Endothelial cell of umbilical vein (primary cell): ENCODE measurements around the gene SLC30A3. TPM values are rescaled to one million over a fixed set of nuclear protein-coding genes. Genes with fewer than 3 reads are reported as not detected.

ENCODE experiments used
- BruUV-seq: library from RNA; stranded (reverse); fragments of 400-500 nt; replicated peaks from 2 replicates; lab custom pipeline; 2021; lab: Mats Ljungman, UMichigan
- CTCF ChIA-PET: fragments of 300-600, 350-600 bp; sonication (Branson Sonifier 250); formaldehyde crosslinking; loops from one replicate; lab custom pipeline; 2021; ENCODE audit warnings: antibody characterized with exemption, inconsistent platforms; lab: Charles Lee
- POLR2A ChIA-PET: fragments of 300-600, 350-600 bp; sonication (Branson Sonifier 250); formaldehyde crosslinking; loops from one replicate; lab custom pipeline; 2021; ENCODE audit warnings: antibody characterized with exemption, inconsistent platforms; lab: Charles Lee
- DNase-seq: peaks from one replicate; pipeline ENCODE4 v3.0.0-alpha.2; 2011; ENCODE audit warnings: low read depth, low spot score
- FAIRE-seq: peaks from 2 replicates; lab custom pipeline; 2011; peaks lifted over from hg19 to GRCh38; lab: Jason Lieb, UNC
- H2AFZ ChIP-seq: 2 replicates; pipeline ENCODE4 v1.6.0; 2012; ENCODE audit warnings: low read depth, low read length, control low read depth, inconsistent platforms
- H3K27ac ChIP-seq: 2 replicates; pipeline ENCODE4 v1.5.1; 2011; ENCODE audit warnings: low read depth, mild to moderate bottlenecking, control low read depth, low read length, moderate library complexity; ENCODE audit not compliant: insufficient read depth
- H3K27me3 ChIP-seq, 2 experiments: 2 replicates each; pipeline versions ENCODE4 v1.6.0 to v1.6.1; 2011; ENCODE audit warnings: low read length in 2 of 2, mixed read lengths in 1 of 2; ENCODE audit not compliant: control insufficient read depth in 2 of 2, insufficient read depth in 2 of 2
- H3K36me3 ChIP-seq, 2 experiments: 2 replicates in 1 of 2; 3 replicates in 1 of 2; pipeline ENCODE4 v1.5.1; 2011; ENCODE audit warnings: low read length in 2 of 2, mild to moderate bottlenecking in 1 of 2, moderate library complexity in 1 of 2; ENCODE audit not compliant: control insufficient read depth in 2 of 2, insufficient read depth in 2 of 2; ENCODE audit errors: extremely low read depth in 1 of 2
- H3K4me1 ChIP-seq: 3 replicates; pipeline ENCODE4 v1.5.1; 2011; ENCODE audit warnings: mild to moderate bottlenecking, low read length; ENCODE audit not compliant: control insufficient read depth, insufficient read depth; ENCODE audit errors: extremely low read depth
- H3K4me2 ChIP-seq: 2 replicates; pipeline ENCODE4 v1.6.1; 2011; ENCODE audit warnings: low read length, control low read depth, mixed read lengths; ENCODE audit not compliant: insufficient read depth
- H3K4me3 ChIP-seq, 3 experiments: fragments of 200-600 bp in 1 of 3; sonication (generic), shearing (Covaris generic) in 1 of 3; replicated peaks in 1 of 3; 2 replicates each; pipeline ENCODE4 v1.5.1; 2011 to 2016; ENCODE audit warnings: control low read depth in 3 of 3, low read length in 3 of 3, mild to moderate bottlenecking in 2 of 3, inconsistent platforms in 1 of 3, low read depth in 1 of 3, moderate library complexity in 1 of 3; ENCODE audit not compliant: insufficient read depth in 1 of 3
- H3K79me2 ChIP-seq: 2 replicates; pipeline ENCODE4 v1.6.0; 2012; ENCODE audit warnings: low read length, inconsistent platforms; ENCODE audit not compliant: control insufficient read depth, insufficient read depth
- H3K9ac ChIP-seq: replicated peaks from 2 replicates; pipeline ENCODE3; 2011; ENCODE audit warnings: low read length, control low read depth; ENCODE audit not compliant: insufficient read depth; ENCODE audit errors: extremely low read depth
- H3K9me1 ChIP-seq: replicated peaks from 3 replicates; pipeline ENCODE4 v1.6.0; 2011; ENCODE audit warnings: mild to moderate bottlenecking, low read length; ENCODE audit not compliant: control insufficient read depth, insufficient read depth; ENCODE audit errors: extremely low read depth
- H3K9me3 ChIP-seq: replicated peaks from 2 replicates; pipeline ENCODE4 v1.5.1; 2012; ENCODE audit warnings: low read length, inconsistent platforms; ENCODE audit not compliant: control insufficient read depth, insufficient read depth
- H4K20me1 ChIP-seq: replicated peaks from 2 replicates; pipeline ENCODE3; 2011; ENCODE audit warnings: mild to moderate bottlenecking, low read length; ENCODE audit not compliant: control insufficient read depth, insufficient read depth; ENCODE audit errors: extremely low read depth
- EZH2 ChIP-seq: IDR thresholded peaks from 2 replicates; pipeline ENCODE4 v1.6.1; 2012; ENCODE audit warnings: borderline replicate concordance, low read depth, mild to moderate bottlenecking, moderate library complexity, low read length, inconsistent platforms; ENCODE audit not compliant: severe bottlenecking
- GATA2 ChIP-seq: IDR thresholded peaks from 2 replicates; pipeline ENCODE4 v1.7.0; 2011; ENCODE audit warnings: low read depth, mild to moderate bottlenecking, moderate library complexity, mixed read lengths, low read length; ENCODE audit not compliant: insufficient read length, insufficient read depth
- JUN ChIP-seq: IDR thresholded peaks from 2 replicates; pipeline ENCODE4 v1.6.1; 2011; ENCODE audit warnings: borderline replicate concordance, low read depth; ENCODE audit not compliant: insufficient read length, insufficient read depth
- POLR2A ChIP-seq: IDR thresholded peaks from 2 replicates; pipeline ENCODE4 v1.6.1; 2012; ENCODE audit warnings: low read depth, mild to moderate bottlenecking, control low read depth, low read length
- POLR2AphosphoS5 ChIP-seq: IDR thresholded peaks from 2 replicates; pipeline ENCODE4 v1.6.1; 2012; ENCODE audit warnings: low read depth, mild to moderate bottlenecking, control low read depth, low read length, moderate library complexity; ENCODE audit not compliant: insufficient read depth
- dilution Hi-C: fragments of 300-500 bp; cut with MboI; formaldehyde crosslinking; loops from one replicate; pipeline ENCODE4 v1.15.0; 2019; ENCODE audit warnings: low sequenced_read_pairs; ENCODE audit not compliant: extremely low pct_ligation_motif_present
- intact Hi-C: fragments of 100-400 bp; cut with micrococcal nuclease; formaldehyde crosslinking; loops from one replicate; pipeline ENCODE4 v1.10.0; 2022
- polyA plus RNA-seq, 4 experiments: library from polyadenylated mRNA; depleted of rRNA in 3 of 4; stranded (reverse) in 3 of 4; unstranded in 1 of 4; fragments of >200 nt; gene quantifications; 2 replicates each; pipeline versions ENCODE4 v1.2.1 to v1.2.3, GENCODE V29; 2011 to 2012; ENCODE audit warnings: missing spikeins in 1 of 4
- total RNA-seq: library from RNA; stranded (reverse); gene quantifications from 2 replicates; pipeline ENCODE4 v1.2.3, GENCODE V29; 2021
- TF ChIP-seq, protein P1 (sequence below): IDR thresholded peaks from 2 replicates; pipeline ENCODE4 v1.6.1; 2011; ENCODE audit not compliant: insufficient read depth, insufficient read length
- TF ChIP-seq, protein P2 (sequence below), 2 donors: IDR thresholded peaks; 1 replicate in 1 of 2; 2 replicates in 1 of 2; pipeline ENCODE4 v1.5.1; 2011; ENCODE audit warnings: low read length in 2 of 2, mild to moderate bottlenecking in 2 of 2, moderate library complexity in 2 of 2, control low read depth in 1 of 2, inconsistent platforms in 1 of 2, low read depth in 1 of 2; ENCODE audit not compliant: insufficient read depth in 1 of 2; ENCODE audit errors: extremely low read depth in 1 of 2

Gene SLC30A3
- total and polyA plus RNA-seq, 2 donors (not counting 3 experiments of a cell fraction or from before 2014, with no cell fraction given), result 16.7 to 63.9 TPM

- H3K4me1 ChIP-seq, result peaks cover 15% of the 10 kb centered on the region
- POLR2A ChIA-PET, result no interaction called here
- intact Hi-C loops, result loop anchor here (5.0 kb wide), 1 partner anchor 123 kb away; the partner anchor contains the start of genes EIF2B4 and SNX17
- H4K20me1 ChIP-seq, result no peaks in the 10 kb centered on the region
- no peaks in the 10 kb centered on the region for H3K9me3 ChIP-seq
- CTCF ChIA-PET, result interaction anchor here (0.8 to 6.8 kb wide), 13 partner anchors 13 to 153 kb away, joined by 3 to 81 read pairs (median 4); partner anchors contain the start of genes SLC30A3 and TRIM54
- no peak overlapping the region for H3K27ac ChIP-seq
- peak; percentile 75 for DNase-seq
- BruUV-seq, result no TSS peak
- no peak for TF ChIP-seq POLR2AphosphoS5
- TF ChIP-seq JUN, result no peak
- TF ChIP-seq, protein P1, sequence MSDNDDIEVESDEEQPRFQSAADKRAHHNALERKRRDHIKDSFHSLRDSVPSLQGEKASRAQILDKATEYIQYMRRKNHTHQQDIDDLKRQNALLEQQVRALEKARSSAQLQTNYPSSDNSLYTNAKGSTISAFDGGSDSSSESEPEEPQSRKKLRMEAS, result no peak
- FAIRE-seq, result peak; percentile 83
- no peak overlapping the region for H3K9ac ChIP-seq
- H2AFZ ChIP-seq, result peak overlapping the region; percentile 40
- peaks cover 2 to 8% of the 10 kb centered on the region in 2 experiments for H3K36me3 ChIP-seq
- no peaks in the 10 kb centered on the region for H3K9me1 ChIP-seq
- no peak overlapping the region for H3K4me2 ChIP-seq
- H3K4me3 ChIP-seq, result no peak overlapping the region
- dilution Hi-C loops, result no loop called here
- no peaks in the 10 kb centered on the region for H3K27me3 ChIP-seq
- H3K79me2 ChIP-seq, result no peaks in the 10 kb centered on the region
These were observed 13.5 kb downstream of the SLC30A3 start for GRCh38 chr2:27249159-27249890.

GRCh38 chr2:27247893-27248292 is 15.0 kb downstream of the SLC30A3 start:
- Histone ChIP-seq H3K4me2 (no peak overlapping the region), H2AFZ (no peak overlapping the region), H3K36me3 (peaks cover 10 to 16% of the 10 kb centered on the region in 2 experiments), H3K4me3 (no peak overlapping the region), H4K20me1 (no peaks in the 10 kb centered on the region), H3K9ac (no peak overlapping the region), H3K9me3 (no peaks in the 10 kb centered on the region), H3K9me1 (no peaks in the 10 kb centered on the region), H3K4me1 (peaks cover 15% of the 10 kb centered on the region), H3K27me3 (no peaks in the 10 kb centered on the region), H3K79me2 (no peaks in the 10 kb centered on the region), H3K27ac (no peak overlapping the region)
- TF ChIP-seq POLR2AphosphoS5 (no peak), GATA2 (no peak), JUN (no peak), POLR2A (no peak), EZH2 (no peak)
- TF ChIP-seq, protein P2, sequence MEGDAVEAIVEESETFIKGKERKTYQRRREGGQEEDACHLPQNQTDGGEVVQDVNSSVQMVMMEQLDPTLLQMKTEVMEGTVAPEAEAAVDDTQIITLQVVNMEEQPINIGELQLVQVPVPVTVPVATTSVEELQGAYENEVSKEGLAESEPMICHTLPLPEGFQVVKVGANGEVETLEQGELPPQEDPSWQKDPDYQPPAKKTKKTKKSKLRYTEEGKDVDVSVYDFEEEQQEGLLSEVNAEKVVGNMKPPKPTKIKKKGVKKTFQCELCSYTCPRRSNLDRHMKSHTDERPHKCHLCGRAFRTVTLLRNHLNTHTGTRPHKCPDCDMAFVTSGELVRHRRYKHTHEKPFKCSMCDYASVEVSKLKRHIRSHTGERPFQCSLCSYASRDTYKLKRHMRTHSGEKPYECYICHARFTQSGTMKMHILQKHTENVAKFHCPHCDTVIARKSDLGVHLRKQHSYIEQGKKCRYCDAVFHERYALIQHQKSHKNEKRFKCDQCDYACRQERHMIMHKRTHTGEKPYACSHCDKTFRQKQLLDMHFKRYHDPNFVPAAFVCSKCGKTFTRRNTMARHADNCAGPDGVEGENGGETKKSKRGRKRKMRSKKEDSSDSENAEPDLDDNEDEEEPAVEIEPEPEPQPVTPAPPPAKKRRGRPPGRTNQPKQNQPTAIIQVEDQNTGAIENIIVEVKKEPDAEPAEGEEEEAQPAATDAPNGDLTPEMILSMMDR (IDR thresholded peaks at IDR 0.05; ENCODE audit: extremely low read depth in 1 of 2, insufficient read depth in 1 of 2, low read depth in 1 of 2, low read length in 2 of 2), result no peak
- no peak for FAIRE-seq
- intact Hi-C loops, result loop anchor here (5.0 kb wide), 1 partner anchor 124 kb away; the partner anchor contains the start of genes EIF2B4 and SNX17
- no peak for DNase-seq
- ChIA-PET POLR2A (no interaction called here), CTCF (interaction anchor here (1.2 to 6.8 kb wide), 3 partner anchors 33 to 78 kb away, joined by 3 to 81 read pairs (median 33); partner anchors contain the start of gene TRIM54)
- dilution Hi-C loops, result no loop called here
- BruUV-seq, result no TSS peak
